ENCODE results near the gene FHIT. TPM values are rescaled to one million over a fixed set of nuclear protein-coding genes. Genes with fewer than 3 reads are reported as not detected.

FHIT gene
- total and polyA plus RNA-seq, 2 of the 4 experiments (the other 2 are of a cell fraction) = 0.07 TPM; not detected in 1

- Histone ChIP-seq H3K9me1 (ENCODE audit: insufficient read depth, low read length) (no peaks in the 10 kb centered on the region), H2AFZ (replicated peaks; ENCODE audit: low read length, poor library complexity) (no peak overlapping the region), H4K8ac (ENCODE audit: low read depth in 2 of 2, low read length in 2 of 2) (no peak overlapping the region), H3K9ac (ENCODE audit: low read depth, low read length) (no peak overlapping the region), H3K14ac (replicated peaks; ENCODE audit: low read depth, low read length) (no peak overlapping the region), H3K36me3 (ENCODE audit: control insufficient read depth, insufficient read depth, low read length) (no peaks in the 10 kb centered on the region), H2BK15ac (ENCODE audit: low read depth, low read length) (no peak overlapping the region), H3K4ac (ENCODE audit: low read depth, low read length) (no peak overlapping the region), H3K9me3 (ENCODE audit: control insufficient read depth, insufficient read depth, low read length) (no peaks in the 10 kb centered on the region), H2BK5ac (ENCODE audit: low read depth, low read length, poor library complexity, severe bottlenecking) (no peak overlapping the region), H2BK20ac (ENCODE audit: low read depth, low read length) (no peak overlapping the region), H2AK9ac (replicated peaks; ENCODE audit: low read depth, low read length, poor library complexity) (no peak overlapping the region), H4K91ac (ENCODE audit: insufficient read depth, low read depth, low read length) (no peak overlapping the region), H4K20me1 (ENCODE audit: insufficient read depth, low read length) (no peaks in the 10 kb centered on the region), H3K4me2 (ENCODE audit: low read depth, low read length) (no peak overlapping the region), H3K23ac (ENCODE audit: low read depth, low read length) (no peak overlapping the region), H3K27me3 (ENCODE audit: control insufficient read depth, insufficient read depth, low read length) (no peaks in the 10 kb centered on the region), H3K79me1 (ENCODE audit: low read depth in 1 of 2, low read length in 2 of 2) (no peaks in the 10 kb centered on the region), H3K4me1 (ENCODE audit: control insufficient read depth, insufficient read depth, low read length) (no peaks in the 10 kb centered on the region), H4K5ac (ENCODE audit: low read depth, low read length) (no peak overlapping the region), H3K4me3 (ENCODE audit: insufficient read depth, low read depth, low read length) (no peak overlapping the region), H3K18ac (ENCODE audit: low read depth, low read length) (no peak overlapping the region), H2AK5ac (ENCODE audit: low read depth, low read length) (no peak overlapping the region), H2BK120ac (ENCODE audit: low read depth, low read length) (peak overlapping the region; percentile 26; the same call in 1 of the 2 replicates), H3K27ac (ENCODE audit: insufficient read depth, low read length) (no peak overlapping the region), H3K56ac (ENCODE audit: extremely low read depth, insufficient read depth, low read length) (no peak overlapping the region)
- BruUV-seq (replicated peaks) = no TSS peak
- in situ Hi-C loops (cut with MboI; ENCODE audit: low sequenced_read_pairs) (loop anchor here (5.0 to 25.0 kb wide), 2 partner anchors 645 to 1045 kb away; no protein-coding TSS in a partner anchor), intact Hi-C loops (cut with micrococcal nuclease) (loop anchor here (1.0 to 10.0 kb wide), 9 partner anchors 91 to 1033 kb away; no protein-coding TSS in a partner anchor), dilution Hi-C loops (cut with HindIII; ENCODE audit: low sequenced_read_pairs, unreplicated experiment) (no loop called here)
- no CpG with 5 or more reads among the region's 7 CpGs for WGBS, 2 experiments (ENCODE audit: extremely low coverage in 2 of 2, insufficient read length in 1 of 2)
- ChIA-PET POLR2A (ENCODE audit: unreplicated experiment) (no interaction called here), CTCF (interaction anchor here (0.6 to 2.3 kb wide), 25 partner anchors 8 to 1215 kb away, joined by 3 to 10 read pairs (median 3); no protein-coding TSS in a partner anchor)
- ATAC-seq (ENCODE audit: low read depth) = peak; percentile 99
- peak; percentile 97 for TF ChIP-seq SMC3 (IDR thresholded peaks at IDR 0.05; ENCODE audit: low read depth, low read length)
- peak; percentile 90 for TF ChIP-seq RAD21 (IDR thresholded peaks at IDR 0.05; ENCODE audit: low read length)
- TF ChIP-seq NFE2L2 (IDR thresholded peaks at IDR 0.05; ENCODE audit: low read depth, low read length) = no peak
- peak; percentile 96 for TF ChIP-seq CTCF (conservative IDR thresholded peaks at IDR 0.05; ENCODE audit: low read depth, low read length)
- peak; percentile 81 for DNase-seq
Measured at GRCh38 chr3:59857589-59858346, 1393.5 kb downstream of the FHIT start.
